ENCODE data around the gene KCNK5.

Gene KCNK5

DNA sequence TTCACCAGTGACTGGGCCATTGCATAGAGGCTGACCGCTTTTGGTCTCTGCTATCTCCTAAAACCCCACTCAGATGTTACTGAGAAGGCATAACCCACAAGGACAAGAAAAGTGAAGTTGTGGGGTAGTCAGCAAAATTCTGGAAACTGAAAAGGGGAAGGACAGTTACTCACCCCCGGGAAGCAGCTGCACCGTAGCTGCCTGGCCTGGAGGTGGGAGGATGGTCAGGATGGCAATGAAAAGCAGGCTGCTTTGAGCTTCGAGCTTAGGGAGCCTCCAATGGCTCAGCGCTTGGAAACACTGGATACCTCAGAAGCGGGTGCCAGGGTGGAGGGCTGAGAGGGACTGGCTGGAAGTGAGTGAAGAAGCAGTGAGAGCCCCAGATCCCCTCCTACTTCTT lies 56.0 kb downstream of the KCNK5 start:
- ChIA-PET CTCF (interaction anchor here (0.7 to 11.4 kb wide), 4 partner anchors 17 to 301 kb away, joined by 3 to 453 read pairs (median 4); no protein-coding TSS in a partner anchor), POLR2A (no interaction called here)
- H3K27ac ChIP-seq (ENCODE audit: extremely low read depth, low read depth, low read length) = no peak overlapping the region
- H3K36me3 ChIP-seq (ENCODE audit: control insufficient read depth in 2 of 2, insufficient read depth in 1 of 2, low read length in 2 of 2) = no peaks in the 10 kb centered on the region
- no peaks in the 10 kb centered on the region for H3K9me3 ChIP-seq (ENCODE audit: control insufficient read depth, insufficient read depth, low read depth, low read length)
- H3K4me3 ChIP-seq (ENCODE audit: low read depth, low read length) = no peak overlapping the region
- TF ChIP-seq ZNF132 (tag by site-specific recombination; IDR thresholded peaks at IDR 0.05; ENCODE audit: borderline replicate concordance) (no peak), ZNF155 (tag by site-specific recombination; IDR thresholded peaks at IDR 0.05) (no peak), GLIS1 (tag by site-specific recombination; IDR thresholded peaks at IDR 0.05) (no peak), ZNF266 (tag by site-specific recombination; IDR thresholded peaks at IDR 0.05; ENCODE audit: low read depth) (no peak), ZNF274 (IDR thresholded peaks at IDR 0.05; ENCODE audit: low read length) (no peak), ZNF274 (tag by site-specific recombination; IDR thresholded peaks at IDR 0.05; ENCODE audit: borderline replicate concordance) (no peak)
- TF ChIP-seq, protein P1, sequence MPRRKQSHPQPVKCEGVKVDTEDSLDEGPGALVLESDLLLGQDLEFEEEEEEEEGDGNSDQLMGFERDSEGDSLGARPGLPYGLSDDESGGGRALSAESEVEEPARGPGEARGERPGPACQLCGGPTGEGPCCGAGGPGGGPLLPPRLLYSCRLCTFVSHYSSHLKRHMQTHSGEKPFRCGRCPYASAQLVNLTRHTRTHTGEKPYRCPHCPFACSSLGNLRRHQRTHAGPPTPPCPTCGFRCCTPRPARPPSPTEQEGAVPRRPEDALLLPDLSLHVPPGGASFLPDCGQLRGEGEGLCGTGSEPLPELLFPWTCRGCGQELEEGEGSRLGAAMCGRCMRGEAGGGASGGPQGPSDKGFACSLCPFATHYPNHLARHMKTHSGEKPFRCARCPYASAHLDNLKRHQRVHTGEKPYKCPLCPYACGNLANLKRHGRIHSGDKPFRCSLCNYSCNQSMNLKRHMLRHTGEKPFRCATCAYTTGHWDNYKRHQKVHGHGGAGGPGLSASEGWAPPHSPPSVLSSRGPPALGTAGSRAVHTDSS (tag by site-specific recombination; IDR thresholded peaks at IDR 0.05) = no peak
- no peaks in the 10 kb centered on the region for H3K4me1 ChIP-seq (ENCODE audit: control insufficient read depth, insufficient read depth, low read length)

DNA sequence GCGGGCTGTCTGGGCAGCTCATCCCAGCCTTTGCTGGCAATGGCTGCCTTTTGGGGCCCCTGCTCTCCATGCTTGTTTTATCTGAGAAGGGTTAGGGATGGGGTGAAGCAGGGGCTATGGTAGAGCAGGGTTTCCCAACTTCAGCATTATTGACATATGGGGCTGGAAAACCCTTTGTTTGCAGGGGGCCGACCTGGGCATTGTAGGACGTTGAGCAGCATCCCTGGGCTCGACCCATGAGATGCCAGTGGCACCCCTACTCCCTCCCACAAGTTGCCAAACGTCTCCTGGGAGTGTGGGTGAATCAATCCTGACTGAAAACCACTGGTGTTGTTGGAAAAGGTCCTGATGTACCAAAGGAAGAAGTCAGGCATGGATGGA lies 56.9 kb downstream of the KCNK5 start:
- ChIA-PET POLR2A (no interaction called here), CTCF (interaction anchor here (1.2 to 11.4 kb wide), 3 partner anchors 18 to 300 kb away, joined by 3 to 453 read pairs (median 5); no protein-coding TSS in a partner anchor)
- TF ChIP-seq ZNF555 (tag by site-specific recombination; conservative IDR thresholded peaks at IDR 0.05) (no peak), ZNF600 (tag by site-specific recombination; IDR thresholded peaks at IDR 0.05) (no peak), ZFHX2 (tag by site-specific recombination; conservative IDR thresholded peaks at IDR 0.05) (no peak), GLIS2 (tag by site-specific recombination; IDR thresholded peaks at IDR 0.05) (no peak), ZBTB48 (tag by site-specific recombination; IDR thresholded peaks at IDR 0.05) (no peak), ZFP3 (tag by site-specific recombination; IDR thresholded peaks at IDR 0.05; ENCODE audit: low read depth) (no peak), ZNF292 (tag by site-specific recombination; IDR thresholded peaks at IDR 0.05; ENCODE audit: borderline replicate concordance, low read depth) (no peak), ZFP37 (tag by site-specific recombination; IDR thresholded peaks at IDR 0.05) (no peak), ZNF23 (tag by site-specific recombination; IDR thresholded peaks at IDR 0.05; ENCODE audit: borderline replicate concordance) (no peak), SP2 (tag by site-specific recombination; IDR thresholded peaks at IDR 0.05) (no peak), ZNF521 (tag by site-specific recombination; IDR thresholded peaks at IDR 0.05) (no peak), GLI4 (tag by site-specific recombination; IDR thresholded peaks at IDR 0.05) (no peak), ZNF423 (tag by site-specific recombination; IDR thresholded peaks at IDR 0.05) (no peak)
- TF ChIP-seq, protein P2, sequence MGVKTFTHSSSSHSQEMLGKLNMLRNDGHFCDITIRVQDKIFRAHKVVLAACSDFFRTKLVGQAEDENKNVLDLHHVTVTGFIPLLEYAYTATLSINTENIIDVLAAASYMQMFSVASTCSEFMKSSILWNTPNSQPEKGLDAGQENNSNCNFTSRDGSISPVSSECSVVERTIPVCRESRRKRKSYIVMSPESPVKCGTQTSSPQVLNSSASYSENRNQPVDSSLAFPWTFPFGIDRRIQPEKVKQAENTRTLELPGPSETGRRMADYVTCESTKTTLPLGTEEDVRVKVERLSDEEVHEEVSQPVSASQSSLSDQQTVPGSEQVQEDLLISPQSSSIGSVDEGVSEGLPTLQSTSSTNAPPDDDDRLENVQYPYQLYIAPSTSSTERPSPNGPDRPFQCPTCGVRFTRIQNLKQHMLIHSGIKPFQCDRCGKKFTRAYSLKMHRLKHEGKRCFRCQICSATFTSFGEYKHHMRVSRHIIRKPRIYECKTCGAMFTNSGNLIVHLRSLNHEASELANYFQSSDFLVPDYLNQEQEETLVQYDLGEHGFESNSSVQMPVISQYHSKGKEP (tag by site-specific recombination; IDR thresholded peaks at IDR 0.05) = no peak
- TF ChIP-seq, protein P3, sequence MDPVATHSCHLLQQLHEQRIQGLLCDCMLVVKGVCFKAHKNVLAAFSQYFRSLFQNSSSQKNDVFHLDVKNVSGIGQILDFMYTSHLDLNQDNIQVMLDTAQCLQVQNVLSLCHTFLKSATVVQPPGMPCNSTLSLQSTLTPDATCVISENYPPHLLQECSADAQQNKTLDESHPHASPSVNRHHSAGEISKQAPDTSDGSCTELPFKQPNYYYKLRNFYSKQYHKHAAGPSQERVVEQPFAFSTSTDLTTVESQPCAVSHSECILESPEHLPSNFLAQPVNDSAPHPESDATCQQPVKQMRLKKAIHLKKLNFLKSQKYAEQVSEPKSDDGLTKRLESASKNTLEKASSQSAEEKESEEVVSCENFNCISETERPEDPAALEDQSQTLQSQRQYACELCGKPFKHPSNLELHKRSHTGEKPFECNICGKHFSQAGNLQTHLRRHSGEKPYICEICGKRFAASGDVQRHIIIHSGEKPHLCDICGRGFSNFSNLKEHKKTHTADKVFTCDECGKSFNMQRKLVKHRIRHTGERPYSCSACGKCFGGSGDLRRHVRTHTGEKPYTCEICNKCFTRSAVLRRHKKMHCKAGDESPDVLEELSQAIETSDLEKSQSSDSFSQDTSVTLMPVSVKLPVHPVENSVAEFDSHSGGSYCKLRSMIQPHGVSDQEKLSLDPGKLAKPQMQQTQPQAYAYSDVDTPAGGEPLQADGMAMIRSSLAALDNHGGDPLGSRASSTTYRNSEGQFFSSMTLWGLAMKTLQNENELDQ (tag by site-specific recombination; IDR thresholded peaks at IDR 0.05; ENCODE audit: low read depth) = no peak

More for the DNA sequence above, 56.9 kb downstream of the KCNK5 start:
- H3K4me1 ChIP-seq (ENCODE audit: control insufficient read depth, insufficient read depth, low read length) = no peaks in the 10 kb centered on the region
- H3K4me3 ChIP-seq (ENCODE audit: low read depth, low read length) = no peak overlapping the region
- no peaks in the 10 kb centered on the region for H3K9me3 ChIP-seq (ENCODE audit: control insufficient read depth, insufficient read depth, low read depth, low read length)
- no peaks in the 10 kb centered on the region for H3K36me3 ChIP-seq (ENCODE audit: control insufficient read depth in 2 of 2, insufficient read depth in 1 of 2, low read length in 2 of 2)
- H3K27ac ChIP-seq (ENCODE audit: extremely low read depth, low read depth, low read length) = no peak overlapping the region

Measured in HEK293 (cell line).